GM12878 (cell line): Measurements from ENCODE around the gene OTOS. TPM values are rescaled to one million over a fixed set of nuclear protein-coding genes. Genes with fewer than 3 reads are reported as not detected.
A peak's percentile ranks its signal among the peaks of the same experiment; 100 is the strongest.

ENCODE experiments used
- ATAC-seq: fragments of 200-7000 bp; cut with Tn5 transposase; 3 replicates; pipeline ENCODE4 v1.9.1; 2020; ENCODE audit warnings: mild to moderate bottlenecking, moderate library complexity
- BruUV-seq: library from RNA; stranded (reverse); fragments of 400-500 nt; replicated peaks from 2 replicates; lab custom pipeline; 2021; lab: Mats Ljungman, UMichigan
- CTCF ChIA-PET: fragments of 300-600 bp; sonication (Branson Sonifier 250); formaldehyde crosslinking; extraction: SDS; loops from one replicate; lab custom pipeline; 2021; ENCODE audit warnings: inconsistent platforms; lab: Yijun Ruan, JAX
- POLR2A ChIA-PET: fragments of 350-600 bp; formaldehyde crosslinking; extraction: SDS; loops from one replicate; lab custom pipeline; 2021; ENCODE audit warnings: inconsistent platforms; lab: Charles Lee
- RAD21 ChIA-PET: fragments of 300-600 bp; sonication (Branson Sonifier 250); formaldehyde crosslinking; loops from one replicate; lab custom pipeline; 2023; ENCODE audit warnings: antibody characterized with exemption; ENCODE audit not compliant: unreplicated experiment; lab: Charles Lee
- SMC1A ChIA-PET: fragments of 300-600 bp; sonication (Branson Sonifier 250); formaldehyde crosslinking; loops from one replicate; lab custom pipeline; 2023; ENCODE audit not compliant: unreplicated experiment, uncharacterized antibody; lab: Charles Lee
- DNase-seq: peaks from one replicate; pipeline ENCODE4 v3.0.0-alpha.2; 2011; ENCODE audit warnings: low read depth, low spot score
- FAIRE-seq: peaks from 3 replicates; lab custom pipeline; 2011; peaks lifted over from hg19 to GRCh38; lab: Jason Lieb, UNC
- H2AFZ ChIP-seq: 2 replicates; pipeline ENCODE4 v1.6.0; 2011; ENCODE audit warnings: low read depth, low read length, control low read depth; ENCODE audit not compliant: control insufficient read depth
- H3K27ac ChIP-seq: 2 replicates; pipeline ENCODE4 v1.5.1; 2011; ENCODE audit warnings: control low read depth; ENCODE audit not compliant: control insufficient read depth, insufficient read depth
- H3K27me3 ChIP-seq, 2 experiments: replicated peaks in 1 of 2; 2 replicates each; pipeline versions ENCODE4 v1.6.0 to v1.6.1; 2011; ENCODE audit warnings: low read length in 1 of 2; ENCODE audit not compliant: control insufficient read depth in 2 of 2, insufficient read depth in 2 of 2
- H3K36me3 ChIP-seq, 2 experiments: 2 replicates each; pipeline ENCODE4 v1.5.1; 2011; ENCODE audit warnings: low read length in 1 of 2; ENCODE audit not compliant: control insufficient read depth in 2 of 2, insufficient read depth in 2 of 2
- H3K4me1 ChIP-seq: 2 replicates; pipeline ENCODE4 v1.6.1; 2011; ENCODE audit warnings: mild to moderate bottlenecking, low read length, moderate library complexity, mixed read lengths; ENCODE audit not compliant: control insufficient read depth, insufficient read depth
- H3K4me2 ChIP-seq: 2 replicates; pipeline ENCODE4 v1.6.0; 2011; ENCODE audit warnings: control low read depth; ENCODE audit not compliant: control insufficient read depth, insufficient read depth
- H3K4me3 ChIP-seq: fragments of 200-600 bp; sonication (generic); 2 replicates; pipeline ENCODE4 v1.5.1; 2016
- H3K79me2 ChIP-seq: 2 replicates; pipeline ENCODE4 v1.6.0; 2011; ENCODE audit warnings: low read length; ENCODE audit not compliant: control insufficient read depth, insufficient read depth
- H3K9ac ChIP-seq: 2 replicates; pipeline ENCODE4 v1.8.0; 2011; ENCODE audit warnings: low read length, control low read depth, mixed read lengths; ENCODE audit not compliant: control insufficient read depth, insufficient read depth
- H3K9me3 ChIP-seq: replicated peaks from 3 replicates; pipeline ENCODE4 v1.5.1; 2011; ENCODE audit warnings: mild to moderate bottlenecking, low read length; ENCODE audit not compliant: control insufficient read depth, insufficient read depth
- H4K20me1 ChIP-seq: 2 replicates; pipeline ENCODE4 v1.6.0; 2011; ENCODE audit not compliant: control insufficient read depth, insufficient read depth
- ETV6 ChIP-seq, 2 experiments: fragments of 450-650 bp in 1 of 2; IDR thresholded peaks in 1 of 2; conservative IDR thresholded peaks in 1 of 2; 2 replicates each; pipeline ENCODE4 v1.6.1; 2014; ENCODE audit warnings: antibody characterized with exemption in 1 of 2, borderline replicate concordance in 1 of 2, low read depth in 1 of 2, mild to moderate bottlenecking in 1 of 2, moderate library complexity in 1 of 2
- HSF1 ChIP-seq: fragments of 150-350 bp; IDR thresholded peaks from 2 replicates; pipeline ENCODE4 v1.6.1; 2014; ENCODE audit warnings: mild to moderate bottlenecking, low read depth, low read length
- IKZF1 ChIP-seq: fragments of 450-650 bp; conservative IDR thresholded peaks from 2 replicates; pipeline ENCODE4 v1.6.1; 2017; ENCODE audit warnings: antibody characterized with exemption, mild to moderate bottlenecking
- PML ChIP-seq: IDR thresholded peaks from 2 replicates; pipeline ENCODE4 v1.6.1; 2012; ENCODE audit warnings: low read length, inconsistent platforms
- RAD21 ChIP-seq: IDR thresholded peaks from 2 replicates; pipeline ENCODE4 v1.6.1; 2011; ENCODE audit warnings: mild to moderate bottlenecking, low read depth, low read length, moderate library complexity; ENCODE audit not compliant: insufficient read depth
- RBBP5 ChIP-seq: fragments of 200-600 bp; sonication (generic); conservative IDR thresholded peaks from 2 replicates; pipeline ENCODE4 v1.6.1; 2016
- SMC3 ChIP-seq: IDR thresholded peaks from 2 replicates; pipeline ENCODE4 v1.6.1; 2011; ENCODE audit warnings: low read length, improper control_type of control experiment, borderline replicate concordance
- SUZ12 ChIP-seq: fragments of 200-600 bp; sonication (generic); IDR thresholded peaks from one replicate; pipeline ENCODE4 v1.6.1; 2018; ENCODE audit warnings: antibody characterized with exemption, mild to moderate bottlenecking; ENCODE audit not compliant: unreplicated experiment
- USF2 ChIP-seq: IDR thresholded peaks from 2 replicates; pipeline ENCODE4 v1.6.1; 2011; ENCODE audit warnings: low read depth, low read length, improper control_type of control experiment, borderline replicate concordance
- ZNF207 ChIP-seq: fragments of 450-650 bp; IDR thresholded peaks from 2 replicates; pipeline ENCODE4 v1.6.1; 2014; ENCODE audit warnings: antibody characterized with exemption, mild to moderate bottlenecking, borderline replicate concordance
- WGBS: methylation state at CpG from one replicate; pipeline ENCODE4 v1.1.6; 2016; ENCODE audit warnings: low lambda C conversion rate; ENCODE audit not compliant: insufficient replicate concordance, insufficient coverage; ENCODE audit errors: missing lambda C conversion rate; 5-methylcytosine and 5-hydroxymethylcytosine counted together
- in situ Hi-C: fragments of 300-500 bp; cut with MboI; formaldehyde crosslinking; loops from 9 replicates; pipeline ENCODE4 v1.14.3; 2018; ENCODE audit warnings: mixed read lengths
- intact Hi-C: fragments of 100-400 bp; cut with micrococcal nuclease; formaldehyde crosslinking; loops from one replicate; pipeline ENCODE4 v1.14.2; 2022; ENCODE audit not compliant: unreplicated experiment
- polyA plus RNA-seq, 11 experiments: library from polyadenylated mRNA; depleted of rRNA in 4 of 11; unstranded in 6 of 11; stranded (reverse) in 5 of 11; fragments of >200 nt; fragmentation: Nextera tagmentation in 4 of 11; fragmentation: Illumina TruSeq in 1 of 11; extraction: Ambion mirVana in 4 of 11; extraction: Trizol in 1 of 11; gene quantifications; 1 replicate in 1 of 11; 2 replicates in 10 of 11; pipeline versions ENCODE4 v1.2.1 to v1.2.3, GENCODE V29; 2011 to 2016; ENCODE audit warnings: inconsistent platforms in 2 of 11, missing spikeins in 2 of 11, low read depth in 1 of 11
- total RNA-seq, 4 experiments: library from RNA; depleted of rRNA in 3 of 4; stranded (reverse); fragments of >200 nt in 3 of 4; fragmentation: Illumina TruSeq in 1 of 4; extraction: Trizol in 1 of 4; gene quantifications; 2 replicates each; pipeline versions ENCODE4 v1.2.1 to v1.2.3, GENCODE V29; 2013 to 2021
- TF ChIP-seq, protein P1 (sequence below): fragments of 450-650 bp; IDR thresholded peaks from 2 replicates; pipeline ENCODE4 v1.6.1; 2017; ENCODE audit warnings: mild to moderate bottlenecking, low read depth, inconsistent platforms; ENCODE audit not compliant: poor library complexity, severe bottlenecking
- TF ChIP-seq, protein P2 (sequence below): fragments of 450-650 bp; IDR thresholded peaks from 2 replicates; pipeline ENCODE4 v1.6.1; 2016; ENCODE audit warnings: mild to moderate bottlenecking
- TF ChIP-seq, protein P3 (sequence below): IDR thresholded peaks from 2 replicates; pipeline ENCODE4 v1.6.1; 2011; ENCODE audit warnings: borderline replicate concordance, low read depth, mild to moderate bottlenecking, moderate library complexity, low read length; ENCODE audit not compliant: insufficient read depth, poor library complexity, severe bottlenecking
- TF ChIP-seq, protein P4 (sequence below): IDR thresholded peaks from 2 replicates; pipeline ENCODE4 v1.6.1; 2011; ENCODE audit warnings: mild to moderate bottlenecking, low read depth, low read length, moderate library complexity; ENCODE audit not compliant: insufficient replicate concordance

The OTOS gene
- total and polyA plus RNA-seq, 10 of the 15 experiments (the other 5 are each of a cell fraction or from before 2014, with no cell fraction given): not detected

- Histone ChIP-seq H3K4me2 (no peak overlapping the region), H3K9ac (no peak overlapping the region), H3K4me3 (no peak overlapping the region), H4K20me1 (no peaks in the 10 kb centered on the region), H3K27me3 (no peaks in the 10 kb centered on the region), H2AFZ (no peak overlapping the region), H3K4me1 (peaks cover 12% of the 10 kb centered on the region), H3K79me2 (no peaks in the 10 kb centered on the region), H3K9me3 (no peaks in the 10 kb centered on the region), H3K36me3 (peaks cover 14 to 19% of the 10 kb centered on the region in 2 experiments), H3K27ac (no peak overlapping the region)
- CTCF ChIA-PET: no interaction called here
- intact Hi-C loops: no loop called here
- no peak for FAIRE-seq
- no peak for DNase-seq
- ATAC-seq: no peak
- POLR2A ChIA-PET: no interaction called here
- no TSS peak for BruUV-seq
- in situ Hi-C loops: no loop called here
- no peak for TF ChIP-seq ZNF207
- TF ChIP-seq SMC3: no peak
- no peak for TF ChIP-seq USF2
- TF ChIP-seq ETV6 (conservative IDR thresholded peaks at IDR 0.05 in 1 of 2, IDR thresholded peaks at IDR 0.05 in 1 of 2; ENCODE audit: borderline replicate concordance in 1 of 2, low read depth in 1 of 2): no peak
- TF ChIP-seq RBBP5: no peak
- TF ChIP-seq, protein P1, sequence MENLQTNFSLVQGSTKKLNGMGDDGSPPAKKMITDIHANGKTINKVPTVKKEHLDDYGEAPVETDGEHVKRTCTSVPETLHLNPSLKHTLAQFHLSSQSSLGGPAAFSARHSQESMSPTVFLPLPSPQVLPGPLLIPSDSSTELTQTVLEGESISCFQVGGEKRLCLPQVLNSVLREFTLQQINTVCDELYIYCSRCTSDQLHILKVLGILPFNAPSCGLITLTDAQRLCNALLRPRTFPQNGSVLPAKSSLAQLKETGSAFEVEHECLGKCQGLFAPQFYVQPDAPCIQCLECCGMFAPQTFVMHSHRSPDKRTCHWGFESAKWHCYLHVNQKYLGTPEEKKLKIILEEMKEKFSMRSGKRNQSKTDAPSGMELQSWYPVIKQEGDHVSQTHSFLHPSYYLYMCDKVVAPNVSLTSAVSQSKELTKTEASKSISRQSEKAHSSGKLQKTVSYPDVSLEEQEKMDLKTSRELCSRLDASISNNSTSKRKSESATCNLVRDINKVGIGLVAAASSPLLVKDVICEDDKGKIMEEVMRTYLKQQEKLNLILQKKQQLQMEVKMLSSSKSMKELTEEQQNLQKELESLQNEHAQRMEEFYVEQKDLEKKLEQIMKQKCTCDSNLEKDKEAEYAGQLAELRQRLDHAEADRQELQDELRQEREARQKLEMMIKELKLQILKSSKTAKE: no peak
- no peak for TF ChIP-seq SUZ12
- TF ChIP-seq RAD21: no peak
- TF ChIP-seq, protein P2, sequence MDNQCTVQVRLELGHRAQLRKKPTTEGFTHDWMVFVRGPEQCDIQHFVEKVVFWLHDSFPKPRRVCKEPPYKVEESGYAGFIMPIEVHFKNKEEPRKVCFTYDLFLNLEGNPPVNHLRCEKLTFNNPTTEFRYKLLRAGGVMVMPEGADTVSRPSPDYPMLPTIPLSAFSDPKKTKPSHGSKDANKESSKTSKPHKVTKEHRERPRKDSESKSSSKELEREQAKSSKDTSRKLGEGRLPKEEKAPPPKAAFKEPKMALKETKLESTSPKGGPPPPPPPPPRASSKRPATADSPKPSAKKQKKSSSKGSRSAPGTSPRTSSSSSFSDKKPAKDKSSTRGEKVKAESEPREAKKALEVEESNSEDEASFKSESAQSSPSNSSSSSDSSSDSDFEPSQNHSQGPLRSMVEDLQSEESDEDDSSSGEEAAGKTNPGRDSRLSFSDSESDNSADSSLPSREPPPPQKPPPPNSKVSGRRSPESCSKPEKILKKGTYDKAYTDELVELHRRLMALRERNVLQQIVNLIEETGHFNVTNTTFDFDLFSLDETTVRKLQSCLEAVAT: no peak
- TF ChIP-seq, protein P3, sequence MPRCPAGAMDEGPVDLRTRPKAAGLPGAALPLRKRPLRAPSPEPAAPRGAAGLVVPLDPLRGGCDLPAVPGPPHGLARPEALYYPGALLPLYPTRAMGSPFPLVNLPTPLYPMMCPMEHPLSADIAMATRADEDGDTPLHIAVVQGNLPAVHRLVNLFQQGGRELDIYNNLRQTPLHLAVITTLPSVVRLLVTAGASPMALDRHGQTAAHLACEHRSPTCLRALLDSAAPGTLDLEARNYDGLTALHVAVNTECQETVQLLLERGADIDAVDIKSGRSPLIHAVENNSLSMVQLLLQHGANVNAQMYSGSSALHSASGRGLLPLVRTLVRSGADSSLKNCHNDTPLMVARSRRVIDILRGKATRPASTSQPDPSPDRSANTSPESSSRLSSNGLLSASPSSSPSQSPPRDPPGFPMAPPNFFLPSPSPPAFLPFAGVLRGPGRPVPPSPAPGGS: peak; percentile 49
- no peak for TF ChIP-seq HSF1
- no peak for TF ChIP-seq PML
- TF ChIP-seq, protein P4, sequence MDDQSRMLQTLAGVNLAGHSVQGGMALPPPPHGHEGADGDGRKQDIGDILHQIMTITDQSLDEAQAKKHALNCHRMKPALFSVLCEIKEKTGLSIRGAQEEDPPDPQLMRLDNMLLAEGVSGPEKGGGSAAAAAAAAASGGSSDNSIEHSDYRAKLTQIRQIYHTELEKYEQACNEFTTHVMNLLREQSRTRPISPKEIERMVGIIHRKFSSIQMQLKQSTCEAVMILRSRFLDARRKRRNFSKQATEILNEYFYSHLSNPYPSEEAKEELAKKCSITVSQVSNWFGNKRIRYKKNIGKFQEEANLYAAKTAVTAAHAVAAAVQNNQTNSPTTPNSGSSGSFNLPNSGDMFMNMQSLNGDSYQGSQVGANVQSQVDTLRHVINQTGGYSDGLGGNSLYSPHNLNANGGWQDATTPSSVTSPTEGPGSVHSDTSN: peak; percentile 27
- no peak for TF ChIP-seq IKZF1
- WGBS: 95% methylated on average over 14 of the region's 14 CpGs
- RAD21 ChIA-PET: no interaction called here
- SMC1A ChIA-PET: no interaction called here
These were observed 14.7 kb downstream of the OTOS start for GRCh38 chr2:240125742-240126141.
